HG03520 (cell line): Measurements from ENCODE around the gene SLFN11.
"Not testable (repeated sequence)": the region's sequence is repeated elsewhere in the genome, so short reads cannot be mapped to it uniquely, and the experiment has no call there.

Source experiments
- ATAC-seq: cut with Tn5 transposase; IDR thresholded peaks from one replicate; pipeline ENCODE4 v1.9.1; 2021; ENCODE audit warnings: mild to moderate bottlenecking, moderate library complexity; ENCODE audit not compliant: unreplicated experiment

Gene SLFN11

DNA sequence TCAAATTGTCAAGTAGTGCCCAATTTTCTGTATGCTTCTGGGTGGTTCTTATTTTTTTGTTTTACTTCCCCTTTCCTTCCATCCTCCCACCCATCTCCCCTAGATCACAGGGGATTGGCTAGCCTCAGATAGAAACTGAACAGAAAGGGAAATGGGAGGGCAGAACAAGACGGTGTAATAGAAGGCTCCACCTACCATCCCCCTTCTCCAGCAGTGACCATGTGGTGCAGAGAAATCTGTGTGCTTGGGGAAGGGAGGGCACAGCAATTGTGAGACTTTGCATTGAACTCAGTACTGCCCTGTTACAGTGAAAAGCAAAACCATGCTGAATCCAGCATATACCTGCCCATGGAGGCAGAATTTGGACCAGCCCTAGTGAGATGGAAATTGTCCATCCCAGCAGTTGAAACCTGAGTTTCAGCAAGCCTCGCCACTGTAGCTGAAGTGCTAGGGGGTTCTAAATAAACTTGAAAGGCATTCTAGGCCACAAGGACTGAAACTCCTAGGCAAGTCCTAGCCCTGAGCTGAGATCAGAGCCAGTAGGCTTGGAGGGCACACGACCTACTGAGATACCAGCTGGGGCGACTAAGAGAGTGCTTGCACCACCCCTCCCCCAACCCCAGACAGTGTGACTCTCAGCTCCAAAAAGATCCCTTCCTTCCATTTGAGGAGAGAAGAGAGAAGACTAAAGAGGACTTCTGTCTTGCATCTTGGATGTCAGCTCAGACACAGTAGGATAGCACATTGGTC is 5.2 kb downstream of the SLFN11 start:
- ATAC-seq = peak; percentile 94

DNA sequence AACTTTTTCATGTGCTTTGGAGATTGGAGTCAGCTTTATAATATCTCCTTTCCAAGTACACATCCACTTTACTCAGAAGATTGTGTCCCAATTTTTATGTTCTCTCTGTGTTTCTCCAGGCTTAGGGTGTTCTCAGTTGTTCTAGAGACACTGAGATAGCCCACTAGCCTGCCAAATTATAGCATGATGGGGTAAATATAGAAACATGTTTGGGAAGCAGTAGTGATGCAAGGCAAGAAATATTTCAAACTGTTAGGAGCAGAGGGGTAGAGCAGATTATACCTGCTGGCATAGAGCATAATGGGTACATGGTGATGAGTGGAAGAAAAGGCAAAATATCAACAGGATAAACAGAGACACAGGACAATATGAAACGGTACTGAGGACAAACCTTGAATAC is 12.4 kb downstream of the SLFN11 start:
- ATAC-seq = no peak

DNA sequence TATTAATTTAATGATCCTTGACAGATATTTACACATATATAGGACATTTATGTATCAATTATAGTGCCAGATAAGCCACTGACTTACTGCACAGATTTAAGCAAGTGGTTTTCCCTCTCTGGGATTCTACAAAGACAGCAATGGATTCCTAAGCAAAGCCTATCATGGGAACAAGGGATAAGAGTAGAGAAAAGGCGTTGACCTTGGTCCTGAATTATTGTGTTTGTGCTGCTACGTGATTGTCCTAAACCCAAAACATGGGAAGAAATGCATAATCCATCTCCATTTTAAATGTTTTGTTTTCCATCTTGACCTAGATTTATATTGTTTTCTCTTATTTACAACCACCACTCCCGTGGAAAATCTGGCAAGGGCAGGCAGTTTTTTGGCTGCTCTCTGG is 14.0 kb downstream of the SLFN11 start:
- ATAC-seq = no peak

DNA sequence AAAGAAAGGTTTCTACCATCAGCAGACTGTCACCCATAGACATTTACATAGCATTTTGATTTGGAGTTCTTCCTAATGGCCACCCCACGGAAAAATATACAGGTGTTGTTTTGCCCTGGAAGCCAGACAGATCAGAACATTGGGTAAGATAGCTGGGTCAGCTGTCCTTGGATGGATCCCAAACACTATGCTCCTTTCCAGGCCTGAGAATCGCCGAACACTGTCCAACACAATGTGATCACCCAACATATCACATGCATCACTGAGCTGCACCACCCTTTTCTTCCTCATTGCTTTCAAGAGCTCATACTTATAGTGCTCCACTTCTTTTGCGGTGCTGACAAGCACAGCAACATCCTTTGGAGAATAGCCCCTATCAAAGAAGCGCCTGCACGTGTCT is 21.1 kb downstream of the SLFN11 start:
- ATAC-seq = no peak

DNA sequence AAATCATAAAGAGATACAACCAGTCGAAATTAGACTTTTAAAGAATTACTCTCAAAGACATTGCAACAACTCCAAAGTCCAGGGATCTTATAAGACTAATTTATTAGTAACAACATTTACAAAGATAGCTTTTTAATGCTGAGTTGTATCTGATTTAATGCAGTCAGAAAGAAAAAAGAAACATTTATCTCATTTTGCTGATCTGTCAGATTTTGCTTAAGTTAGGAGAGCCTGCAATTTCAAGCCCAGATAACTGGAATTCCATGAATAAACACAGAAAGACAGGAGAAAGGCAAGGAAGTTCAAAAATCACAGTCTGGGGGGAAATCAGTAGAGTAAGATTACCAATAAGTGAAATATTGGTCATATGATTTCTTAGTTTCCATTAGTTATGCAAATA is 22.9 kb downstream of the SLFN11 start:
- no peak for ATAC-seq

DNA sequence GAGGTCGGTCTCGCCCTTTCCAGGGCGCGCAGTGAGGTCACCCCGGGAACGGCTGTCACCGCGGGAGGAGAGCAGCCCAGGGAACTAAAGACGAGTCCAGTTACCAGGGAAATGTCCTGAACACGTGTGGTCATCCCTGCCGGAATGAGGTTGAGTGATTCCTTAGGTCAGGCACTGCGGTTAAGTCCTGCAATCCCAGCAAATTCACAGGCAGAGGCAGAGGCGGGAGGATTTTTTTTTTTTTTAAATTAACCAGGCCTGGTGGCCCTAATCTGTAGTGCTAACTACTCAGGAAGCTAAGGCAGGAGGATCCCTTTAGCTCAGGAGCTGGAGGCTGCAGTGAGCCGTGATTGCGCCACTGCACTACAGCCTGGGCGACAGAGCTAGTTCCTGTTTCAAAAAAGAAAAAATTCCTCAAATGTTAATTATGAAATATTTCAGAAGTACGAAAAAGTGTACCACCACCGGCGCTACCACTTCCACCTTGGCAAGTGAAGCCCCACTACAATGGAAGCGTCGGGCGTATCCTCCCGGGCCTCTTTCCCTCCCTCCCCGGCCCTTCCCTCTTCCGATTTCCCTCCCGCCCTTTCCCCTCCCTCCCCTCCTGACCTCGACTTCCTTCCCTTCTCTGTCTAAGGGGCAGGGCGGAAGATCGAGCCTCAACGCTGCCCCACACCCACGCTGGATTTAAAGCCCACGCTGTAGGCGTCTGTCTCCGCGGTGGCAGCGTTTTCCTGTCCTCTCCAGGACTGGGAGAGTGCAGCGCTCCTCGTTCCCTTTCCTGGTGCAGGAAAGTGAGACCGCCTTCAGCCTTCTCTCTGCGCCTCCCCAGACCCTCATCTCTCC is 27.3 kb downstream of the SLFN11 start:
- no peak for ATAC-seq

DNA sequence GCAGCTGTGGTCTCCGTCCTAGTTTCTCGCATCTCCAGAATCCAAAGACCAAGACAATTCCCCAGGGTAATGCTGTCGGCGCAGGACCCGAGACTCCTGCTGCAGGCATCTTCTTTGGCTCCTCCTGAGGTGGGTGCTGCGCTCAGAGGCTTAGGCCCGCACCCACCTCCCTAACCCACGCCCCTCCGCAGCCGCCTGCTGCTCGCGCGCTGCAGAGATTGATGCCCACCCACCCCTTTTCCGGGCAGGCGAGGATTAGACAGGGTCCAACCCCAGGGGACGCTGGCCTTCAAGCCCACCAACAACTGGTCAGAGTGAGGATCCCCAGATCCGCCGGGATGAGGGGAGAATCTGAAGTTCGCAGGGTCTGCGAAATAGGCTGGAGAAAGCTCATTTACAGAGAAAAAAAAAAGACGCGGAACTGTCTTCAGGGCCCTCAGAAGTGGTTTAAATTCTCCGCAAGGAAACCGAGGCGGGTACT is 27.9 kb downstream of the SLFN11 start:
- no peak for ATAC-seq

DNA sequence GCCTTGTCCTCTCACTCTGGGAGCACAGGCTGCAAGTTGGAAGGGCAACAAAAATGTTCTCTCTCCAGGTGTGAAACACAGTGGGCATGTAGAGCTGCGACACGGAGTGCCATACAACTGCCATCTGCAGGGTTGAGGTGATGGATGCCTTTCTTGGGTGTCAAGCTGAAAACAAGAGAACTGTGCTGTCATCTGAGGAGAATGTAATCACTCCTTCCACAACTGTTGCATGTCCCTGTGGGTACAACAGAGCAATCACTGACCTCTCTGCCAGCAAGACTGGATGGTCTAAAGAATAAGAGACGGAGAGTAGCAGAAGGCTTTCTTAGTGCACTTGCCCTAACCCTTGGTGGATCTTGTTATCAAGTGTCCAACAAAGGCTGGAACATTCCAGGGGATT is 29.2 kb downstream of the SLFN11 start:
- ATAC-seq = no peak

DNA sequence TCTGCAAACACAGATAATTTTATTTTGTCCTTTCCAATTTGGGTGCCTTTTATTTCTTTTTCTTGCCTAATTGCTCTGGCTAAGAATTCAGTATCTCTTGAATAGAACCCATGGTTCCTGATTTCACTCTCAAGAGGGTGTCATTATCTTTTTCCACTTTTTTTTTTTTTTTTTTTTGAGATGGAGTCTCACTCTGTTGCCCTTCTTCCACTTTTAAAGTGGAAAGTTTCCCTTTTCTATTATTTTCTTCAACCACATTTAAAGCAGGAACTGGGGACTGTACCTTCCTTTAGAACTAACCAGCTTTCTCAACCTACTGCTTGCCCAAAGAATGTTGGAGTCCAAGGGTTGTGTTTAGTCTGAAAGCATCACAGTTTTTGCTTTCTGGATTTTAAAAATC is 31.1 kb downstream of the SLFN11 start:
- ATAC-seq = no peak

DNA sequence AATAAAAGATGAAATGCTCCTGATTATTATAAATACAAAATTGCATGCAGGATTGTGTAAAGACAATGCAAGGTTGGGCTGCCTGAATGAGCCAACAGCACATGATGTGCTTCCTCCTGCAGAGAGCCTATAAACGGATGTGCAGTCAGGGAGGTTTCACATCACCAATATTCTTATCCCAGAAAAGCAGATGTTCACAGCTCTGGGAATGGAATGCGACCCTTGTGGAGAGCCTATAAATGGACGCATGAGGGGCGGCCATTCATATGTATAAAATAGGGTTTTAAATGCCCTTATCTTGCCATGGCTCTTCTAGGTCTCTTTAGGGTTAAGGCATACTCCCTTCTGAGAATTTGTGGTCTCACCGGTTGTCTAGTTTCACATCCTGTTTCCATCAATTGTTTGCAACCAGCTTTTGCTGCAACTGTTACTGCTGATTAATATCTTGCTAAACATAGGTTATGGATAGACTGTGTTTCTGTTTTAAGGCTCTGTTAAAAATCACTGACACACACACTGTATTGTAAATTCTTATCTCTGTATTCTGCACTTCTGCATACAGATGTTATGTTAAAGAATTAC is 31.9 kb downstream of the SLFN11 start:
- ATAC-seq = no peak

DNA sequence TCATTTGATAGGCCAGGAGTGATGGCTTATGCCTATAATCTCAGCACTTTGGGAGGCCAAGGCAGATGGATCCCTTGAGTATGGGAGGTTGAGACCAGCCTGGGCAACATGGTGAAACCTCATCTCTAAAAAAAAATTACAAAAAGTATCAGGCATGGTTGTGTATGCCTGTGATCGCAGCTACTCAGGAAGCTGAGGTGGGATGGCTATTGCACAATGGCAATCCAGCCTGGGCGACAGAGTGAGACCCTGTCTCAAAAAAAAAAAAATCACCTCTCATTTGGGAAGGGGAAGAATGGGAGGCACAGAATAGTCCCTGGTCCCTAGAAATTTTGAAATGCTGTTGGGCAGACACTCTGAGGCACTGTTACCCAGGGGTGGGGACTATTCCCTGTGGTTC is 35.2 kb downstream of the SLFN11 start:
- ATAC-seq = no peak

DNA sequence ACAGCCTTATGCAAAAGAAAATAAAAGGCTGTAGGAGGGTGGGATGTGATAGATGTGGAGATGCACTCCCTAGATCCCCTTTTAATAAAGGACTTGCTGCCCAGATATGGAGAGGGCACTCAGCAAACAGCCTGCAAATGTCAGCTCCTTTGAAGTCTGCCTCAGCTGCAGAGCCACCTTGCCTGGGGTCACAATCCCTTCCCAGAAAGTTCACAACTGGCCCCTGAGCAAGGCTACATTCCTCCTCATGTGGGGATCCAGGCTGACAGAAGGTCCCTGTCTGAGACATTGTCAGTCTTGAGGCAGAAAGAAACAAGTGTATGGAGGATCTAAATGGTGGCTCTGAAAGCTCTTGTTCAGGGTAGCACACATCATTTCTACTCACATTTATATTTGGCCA is 36.1 kb downstream of the SLFN11 start:
- ATAC-seq = no peak

DNA sequence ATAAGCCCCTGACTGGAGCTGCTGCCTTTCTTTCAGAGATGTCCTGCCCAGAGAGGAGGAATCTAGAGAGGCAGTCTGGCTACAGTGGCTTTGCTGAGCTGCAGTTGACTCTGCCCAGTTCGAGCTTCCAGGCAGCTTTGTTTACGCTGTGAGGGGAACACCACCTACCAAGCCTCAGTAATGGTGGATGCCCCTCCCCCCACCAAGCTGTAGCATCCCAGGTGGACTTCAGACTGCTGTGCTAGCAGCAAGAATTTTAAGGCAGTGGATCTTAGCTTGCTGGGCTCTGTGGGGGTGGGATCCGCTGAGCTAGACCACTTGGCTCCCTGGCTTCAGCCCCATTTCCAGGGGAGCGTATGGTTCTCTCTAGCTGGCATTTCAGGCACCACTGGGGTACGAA is 39.8 kb downstream of the SLFN11 start:
- ATAC-seq = not testable (repeated sequence)

DNA sequence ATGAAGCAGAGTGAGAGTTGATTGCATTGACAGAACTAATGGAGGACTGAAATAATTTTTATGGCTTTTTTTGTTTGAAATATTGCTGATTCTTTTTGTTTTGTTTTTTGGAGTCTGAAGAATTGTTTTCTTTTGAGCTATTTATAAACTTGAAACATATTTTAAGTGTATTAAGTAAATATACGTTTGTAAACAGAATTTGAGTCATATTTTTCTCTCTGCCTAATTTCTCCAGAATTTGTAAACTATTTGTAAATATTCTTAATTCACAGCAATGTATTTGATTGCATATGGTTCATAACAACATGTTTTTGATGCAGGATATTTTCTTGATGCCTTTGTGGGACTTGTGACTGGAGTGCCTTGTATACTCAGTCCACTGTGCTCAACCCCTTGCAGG is 50.7 kb downstream of the SLFN11 start:
- no peak for ATAC-seq

DNA sequence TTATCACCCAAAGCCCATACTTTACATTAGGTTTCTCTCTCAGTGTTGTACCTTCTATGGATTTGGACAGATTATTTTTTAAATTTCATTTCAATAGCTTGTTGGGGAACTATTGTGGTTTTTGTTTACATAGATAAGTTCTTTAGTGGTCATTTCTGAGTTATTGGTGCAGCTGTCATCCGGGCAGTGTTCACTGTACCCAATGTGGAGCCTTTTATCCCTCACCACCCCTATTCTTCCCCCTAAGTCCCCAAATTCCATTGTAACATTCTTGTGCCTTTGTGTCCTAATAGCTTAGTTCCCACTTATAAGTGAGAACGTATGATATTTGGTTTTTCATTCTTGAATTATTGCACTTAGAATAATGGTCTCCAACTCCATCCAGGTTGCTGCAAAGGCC is 57.5 kb downstream of the SLFN11 start:
- ATAC-seq = no peak

DNA sequence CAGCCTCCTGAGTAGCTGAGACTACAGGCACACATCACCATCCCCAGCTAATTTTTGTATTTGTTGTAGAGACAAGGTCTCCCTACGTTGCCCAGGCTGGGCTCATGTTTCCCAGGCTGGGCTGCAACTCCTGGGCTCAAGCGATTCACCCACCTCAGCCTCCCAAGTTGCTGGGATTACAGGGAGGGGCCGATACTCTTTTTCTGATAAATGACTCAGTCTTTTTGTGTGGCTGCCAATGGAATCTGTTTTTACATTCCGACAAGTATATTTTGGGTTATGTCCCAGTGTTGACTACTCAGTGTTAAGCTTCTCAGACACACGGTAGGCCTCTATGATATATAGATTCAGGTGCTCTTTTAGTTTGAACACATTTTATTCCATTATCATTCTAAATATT is 58.1 kb downstream of the SLFN11 start:
- ATAC-seq = no peak

DNA sequence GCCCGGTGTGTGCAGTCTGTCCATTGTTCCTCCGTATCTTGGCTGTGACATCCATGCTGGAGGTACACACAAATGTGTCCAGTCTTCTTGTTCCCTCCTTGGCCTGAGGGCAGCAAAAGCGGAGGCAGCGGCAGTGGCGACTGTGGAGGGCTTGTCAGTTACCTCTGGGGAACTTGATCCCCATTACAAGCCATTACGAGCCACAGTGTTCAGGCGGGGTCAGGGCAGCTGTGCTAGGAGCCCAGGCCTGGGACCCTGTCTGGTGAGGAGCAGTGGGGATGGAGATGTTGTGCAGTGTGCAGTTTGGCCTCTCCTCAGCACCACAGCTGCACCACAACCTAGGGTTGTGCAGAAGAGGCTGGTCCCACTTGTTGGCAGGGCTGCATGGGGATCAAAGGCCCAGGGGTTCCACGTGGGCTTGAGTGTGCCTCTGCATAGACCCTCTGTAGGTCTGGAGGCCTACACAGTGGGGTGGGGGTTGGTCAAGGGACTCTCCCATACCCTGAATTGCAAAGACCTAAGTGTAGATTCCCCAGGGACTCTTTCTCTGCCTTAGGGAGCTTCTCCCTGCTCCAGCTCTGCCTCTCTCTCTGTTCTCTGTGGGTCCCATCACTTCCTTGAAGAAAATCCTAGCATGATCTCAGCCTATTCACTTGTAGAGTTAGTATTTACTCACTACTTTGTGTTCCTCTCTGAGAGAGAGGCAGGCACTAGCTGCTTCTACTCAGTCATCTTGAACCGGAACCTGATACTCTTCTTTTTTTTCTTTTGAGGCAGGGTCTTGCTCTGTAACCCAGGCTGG is 58.8 kb downstream of the SLFN11 start:
- ATAC-seq = no peak

DNA sequence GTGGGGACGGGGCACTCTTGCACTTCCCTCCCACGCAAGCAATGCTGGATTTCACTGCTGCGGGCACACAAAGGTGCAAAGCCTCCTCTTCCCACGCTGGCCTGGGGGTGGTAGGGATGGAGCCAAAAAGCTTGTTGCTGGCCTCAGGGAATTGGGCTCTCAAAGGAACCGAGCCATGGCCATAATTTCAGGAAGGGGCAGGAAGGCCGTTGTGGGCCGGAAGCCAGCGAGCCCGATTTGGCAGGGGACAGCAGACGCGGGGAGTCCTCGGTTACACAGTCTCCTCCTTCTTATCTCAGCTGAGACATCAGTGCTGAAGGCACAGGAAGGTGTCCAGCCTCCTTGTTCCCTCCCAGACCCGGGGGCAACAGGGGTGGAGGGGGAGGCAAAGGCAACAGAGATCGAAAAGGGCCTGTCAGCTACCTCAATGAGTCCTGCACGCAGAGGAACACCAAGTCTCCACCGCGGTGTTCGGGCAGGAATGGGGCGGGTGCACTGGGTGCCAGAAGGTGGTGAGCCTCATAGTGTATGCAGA is 59.5 kb downstream of the SLFN11 start:
- ATAC-seq = no peak

DNA sequence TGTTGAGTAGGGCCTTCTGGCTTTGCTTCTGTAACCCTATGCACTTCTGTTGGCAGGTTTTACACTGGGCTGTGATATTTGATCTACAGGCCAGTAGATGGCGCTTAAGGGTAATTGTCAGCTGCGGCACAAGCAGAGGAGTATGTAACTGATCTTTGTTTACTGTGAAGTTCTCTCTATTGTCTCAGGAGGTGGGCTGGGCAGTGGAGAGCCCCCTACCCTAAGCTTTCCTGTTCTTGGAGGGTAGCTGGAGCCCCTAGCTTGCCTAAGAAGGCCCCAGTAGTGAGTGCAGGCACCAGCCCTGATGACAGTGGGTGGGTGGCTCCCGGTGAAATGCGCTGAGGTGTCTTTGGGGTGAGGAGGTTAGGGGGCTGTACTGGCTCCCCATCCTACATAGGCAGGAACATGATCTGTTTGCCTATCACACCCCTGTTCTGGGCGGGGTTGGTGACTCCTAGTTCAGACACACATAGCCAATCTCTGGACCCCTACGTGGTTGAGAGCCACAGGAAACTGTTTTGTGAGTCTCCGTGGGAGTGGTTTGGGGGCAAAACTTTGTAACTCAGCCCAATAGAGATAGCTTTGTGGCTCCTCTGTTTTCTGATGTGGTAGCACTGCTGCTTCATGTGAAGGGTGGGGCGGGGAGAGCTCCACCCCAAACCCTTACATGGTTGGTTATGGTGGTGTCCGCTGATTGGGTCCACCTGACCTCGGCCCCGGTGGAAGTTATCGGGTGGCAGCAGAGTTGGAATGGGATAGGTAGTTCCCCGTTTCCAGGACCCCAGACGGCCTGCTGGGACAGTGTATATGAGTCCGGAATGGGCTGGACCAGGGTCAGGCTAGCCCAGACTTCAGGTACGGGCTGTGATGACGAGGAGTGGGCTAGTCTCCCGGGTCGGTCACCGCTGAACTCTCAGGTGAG is 60.4 kb downstream of the SLFN11 start:
- peak; percentile 53 for ATAC-seq

DNA sequence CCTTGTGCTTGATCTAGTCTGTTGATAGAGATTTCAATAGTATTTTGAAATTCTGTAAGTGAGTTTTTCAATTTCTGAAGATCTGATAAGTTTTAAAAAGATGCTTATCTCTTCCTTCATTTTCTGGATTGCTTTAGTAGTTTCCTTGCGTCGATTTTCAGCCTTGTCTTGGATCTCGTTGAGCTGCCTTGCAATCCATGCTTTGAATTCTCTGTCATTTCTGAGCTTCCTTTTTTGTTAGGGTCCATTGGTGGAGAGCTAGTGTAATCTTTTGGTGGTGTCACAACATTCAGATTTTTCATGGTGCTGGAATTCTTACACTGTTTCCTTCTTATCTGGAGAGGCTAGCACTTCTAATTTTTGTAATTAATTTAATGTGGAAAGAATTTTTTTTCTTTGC is 61.1 kb downstream of the SLFN11 start:
- ATAC-seq = no peak
